CD4-positive, alpha-beta T cell treated with Interleukin-1 beta for 1 hour (primary cell): ENCODE results near the gene DTNB.

Experiments used
- DNase-seq, 2 donors: peaks; one replicate each; pipeline ENCODE4 v3.0.0-alpha.2; 2020 to 2022

DTNB gene

GRCh38 chr2:25411281-25411680 lies 262.1 kb downstream of the DTNB start:
- no peak for DNase-seq

DNA sequence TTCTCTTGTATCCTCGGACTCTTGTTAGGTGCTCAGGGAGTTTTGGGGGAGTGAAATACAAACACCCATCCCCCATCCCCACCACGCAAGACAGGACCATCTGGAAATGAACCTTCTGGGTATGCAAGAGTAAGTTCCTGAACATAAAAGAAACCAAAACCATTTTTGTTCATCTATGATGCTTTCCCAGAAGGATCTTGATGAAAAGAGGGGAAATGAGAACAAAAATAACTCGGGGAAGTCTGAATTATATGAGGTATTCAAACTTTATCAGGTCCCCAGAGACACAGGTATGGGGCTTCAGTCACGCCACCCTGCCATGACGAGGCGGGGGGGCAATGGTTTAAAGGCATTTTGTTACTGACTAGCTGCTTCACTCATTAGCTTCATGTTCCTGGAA lies 263.0 kb downstream of the DTNB start:
- no peak for DNase-seq

DNA sequence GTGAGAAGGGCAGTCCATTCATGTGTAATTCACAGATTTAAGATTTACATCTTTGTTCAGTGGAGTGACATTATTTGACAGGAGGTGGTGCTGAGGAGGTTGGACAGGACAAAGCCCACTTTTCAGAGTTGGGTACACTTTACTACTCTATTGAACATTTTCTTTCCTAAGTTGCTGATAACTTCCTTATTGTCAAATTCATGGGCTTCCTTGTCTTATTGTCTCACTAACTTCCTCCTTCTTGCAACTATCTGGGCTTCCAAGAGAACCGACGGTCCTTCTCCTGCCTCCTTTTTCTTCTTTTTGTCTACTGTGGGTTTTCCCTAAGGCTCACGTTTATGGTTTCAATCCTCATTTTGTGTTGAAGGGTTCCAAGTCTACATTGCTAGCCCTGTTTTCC lies 263.9 kb downstream of the DTNB start:
- DNase-seq: no peak

- no peak for DNase-seq
These were observed 264.3 kb downstream of the DTNB start for GRCh38 chr2:25409044-25409443.

DNA sequence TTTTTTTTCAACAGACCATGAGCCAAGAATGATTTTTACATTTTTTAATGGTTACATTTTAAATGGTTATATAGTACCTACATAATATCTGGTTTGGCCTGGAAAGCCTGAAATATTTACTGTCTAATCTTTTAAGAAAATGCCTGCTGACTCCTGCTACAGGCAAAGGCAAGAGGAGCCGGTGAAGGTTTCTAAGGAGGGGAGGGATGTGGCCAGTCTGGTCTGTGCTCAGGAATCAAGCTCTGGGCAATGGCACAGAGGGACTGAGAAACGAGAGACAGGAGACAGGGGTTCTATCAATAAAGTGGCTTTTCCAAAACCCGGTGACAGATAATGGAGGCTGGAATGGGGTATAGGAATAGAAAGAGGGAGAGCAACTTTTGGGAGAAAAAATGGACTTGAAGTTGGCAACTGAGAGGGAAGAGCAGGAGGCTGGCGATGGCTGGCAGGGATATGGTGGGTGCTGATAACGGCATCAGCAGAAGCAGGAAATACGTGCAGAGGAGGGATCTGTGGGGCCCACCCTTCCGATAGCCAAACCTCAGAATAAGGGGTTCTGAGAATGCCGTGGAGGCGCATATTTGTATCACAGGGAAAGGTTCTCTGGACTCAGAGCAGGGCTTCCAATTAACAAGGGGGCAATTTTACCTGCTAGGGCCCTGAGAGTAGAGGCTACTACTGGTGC lies 267.6 kb downstream of the DTNB start:
- DNase-seq: no peak

GRCh38 chr2:25403120-25403760 lies 270.1 kb downstream of the DTNB start:
- peak in 1 of 2 donors; percentile 7 for DNase-seq

DNA sequence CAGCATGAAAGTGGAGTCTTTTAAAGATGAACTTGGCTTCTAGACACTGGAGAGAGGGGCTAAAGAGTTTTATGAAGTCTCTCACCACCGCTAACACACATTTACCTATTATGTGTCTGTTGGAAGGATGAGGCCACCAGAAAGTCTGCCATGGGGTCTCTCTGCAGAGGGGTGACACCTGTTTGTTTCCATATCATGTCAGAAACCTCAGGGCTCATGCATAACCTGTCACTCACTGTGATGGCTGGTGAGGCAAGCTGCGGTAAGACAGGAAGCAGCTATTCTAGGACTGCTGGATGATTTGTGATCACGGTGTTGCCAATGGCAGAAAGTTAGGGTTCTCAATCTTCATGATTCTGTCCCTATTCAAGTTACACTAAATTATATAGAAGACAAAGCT lies 270.9 kb downstream of the DTNB start:
- DNase-seq: no peak

GRCh38 chr2:25401307-25402026 lies 271.9 kb downstream of the DTNB start:
- no peak for DNase-seq

DNA sequence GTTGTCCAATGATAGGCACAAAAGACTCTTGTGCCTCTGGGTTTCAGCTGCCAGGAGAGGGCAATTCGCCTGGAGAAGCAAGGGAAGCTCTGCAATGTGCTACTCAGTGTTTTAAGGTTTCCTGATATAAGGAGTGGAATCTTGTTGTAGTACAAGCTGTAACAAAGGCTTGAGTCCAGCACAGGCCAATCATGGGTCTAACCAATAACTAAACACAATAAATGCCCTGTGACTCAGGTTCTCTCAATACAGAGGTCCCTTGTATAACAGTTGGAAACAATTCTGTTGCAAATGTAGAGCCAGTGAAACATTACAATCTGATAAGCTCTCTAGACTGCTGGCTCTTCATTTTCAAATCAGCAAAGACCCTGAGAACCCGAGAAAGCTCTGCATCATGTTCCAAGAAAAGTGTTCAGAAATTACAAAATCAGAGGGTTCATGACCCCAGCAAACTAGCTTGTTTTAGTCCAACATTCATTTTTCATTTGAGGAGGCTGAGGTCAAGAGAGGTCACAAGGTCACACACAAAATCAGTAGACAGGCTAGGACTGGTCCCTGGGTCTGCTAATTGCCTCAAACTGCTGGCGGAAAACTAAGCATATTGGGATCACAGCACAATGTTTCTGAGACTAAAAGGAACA lies 272.7 kb downstream of the DTNB start:
- no peak for DNase-seq

- no peak for DNase-seq
These were observed 273.2 kb downstream of the DTNB start for GRCh38 chr2:25400169-25400568.

DNA sequence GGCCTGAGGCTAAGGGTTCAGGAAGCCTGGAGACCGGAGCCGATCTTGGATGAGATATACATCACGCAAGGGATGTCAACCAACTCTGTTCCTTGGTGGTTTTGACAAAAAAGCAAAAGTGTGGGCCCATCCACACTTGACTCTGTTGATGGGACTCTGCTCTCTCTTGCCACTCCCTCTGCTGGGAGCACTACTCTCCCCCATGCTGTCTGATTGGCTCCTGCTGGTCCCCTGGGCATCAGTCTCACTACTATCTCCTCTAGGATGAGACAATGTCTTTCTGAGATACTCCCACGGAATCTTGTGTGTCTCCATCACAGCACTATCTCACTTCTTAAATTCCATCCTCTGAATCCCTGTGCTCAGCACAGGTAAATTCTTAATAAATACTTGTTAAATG lies 274.8 kb downstream of the DTNB start:
- DNase-seq: no peak

DNA sequence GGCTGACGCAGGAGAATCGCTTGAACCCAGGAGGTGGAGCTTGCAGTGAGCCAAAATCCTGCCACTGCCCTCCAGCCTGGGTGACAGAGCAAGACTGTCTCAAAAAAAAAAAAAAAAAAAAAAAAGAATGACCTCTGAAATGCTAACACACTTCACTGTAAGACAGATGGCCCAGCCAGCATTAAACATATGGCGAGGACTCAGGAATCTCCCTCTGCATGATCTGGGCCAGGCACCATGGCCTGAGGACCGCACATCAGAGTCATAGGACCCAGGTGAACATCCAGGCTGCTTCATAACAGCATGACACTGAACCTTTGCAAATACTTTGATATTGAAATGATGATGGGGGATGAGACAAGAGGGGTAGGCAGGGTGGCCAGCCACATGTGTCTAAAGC lies 275.6 kb downstream of the DTNB start:
- DNase-seq: no peak

GRCh38 chr2:25389161-25389560 lies 284.2 kb downstream of the DTNB start:
- no peak for DNase-seq

DNA sequence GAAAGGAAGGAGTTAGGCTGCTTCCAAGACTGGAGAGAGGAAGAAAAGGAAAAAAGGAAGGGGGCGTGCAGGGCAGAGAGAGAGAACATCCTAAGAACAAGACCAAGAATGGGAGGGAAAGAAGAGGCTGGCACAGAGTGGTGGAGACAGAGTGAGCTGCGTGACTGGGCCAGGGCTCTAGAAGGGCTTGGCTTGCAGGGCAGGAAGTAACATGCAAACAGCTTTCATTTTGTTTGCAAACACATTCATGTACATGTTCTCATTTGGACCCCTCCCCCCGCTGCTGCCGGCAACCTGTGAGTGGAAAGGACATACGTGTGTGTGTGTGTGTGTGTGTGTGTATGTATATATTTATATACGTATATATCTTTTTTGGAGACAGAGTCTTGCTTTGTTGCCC lies 284.9 kb downstream of the DTNB start:
- no peak for DNase-seq

DNA sequence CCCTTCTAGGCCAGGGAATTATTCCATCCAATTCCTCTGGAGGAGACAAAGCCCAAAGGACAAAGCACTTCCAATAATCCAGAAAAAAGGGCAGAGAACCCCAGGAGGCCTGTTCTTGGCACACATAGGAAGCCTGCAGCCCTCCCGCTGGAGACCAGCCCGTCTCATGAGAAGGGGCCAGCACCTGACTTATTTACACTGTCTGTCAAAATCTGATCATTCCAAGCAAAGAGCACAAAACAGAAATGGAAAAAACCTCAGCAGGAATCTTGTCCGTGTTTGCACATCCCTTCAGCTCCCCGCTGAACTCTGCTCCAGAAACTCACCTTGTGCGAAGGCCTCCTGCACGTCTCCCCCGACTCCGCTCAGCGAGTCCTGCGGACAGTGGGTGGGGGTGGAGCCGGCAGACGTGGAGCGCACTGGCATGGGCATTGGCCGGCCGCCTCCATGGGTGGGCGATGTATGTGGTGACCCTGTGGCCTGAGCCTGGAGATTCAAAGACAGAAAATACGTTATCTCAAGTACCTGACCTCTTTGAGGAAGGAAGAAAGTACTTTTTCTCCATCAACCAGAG lies 285.4 kb downstream of the DTNB start:
- no peak for DNase-seq

GRCh38 chr2:25386971-25387875 lies 286.2 kb downstream of the DTNB start:
- no peak for DNase-seq

DNA sequence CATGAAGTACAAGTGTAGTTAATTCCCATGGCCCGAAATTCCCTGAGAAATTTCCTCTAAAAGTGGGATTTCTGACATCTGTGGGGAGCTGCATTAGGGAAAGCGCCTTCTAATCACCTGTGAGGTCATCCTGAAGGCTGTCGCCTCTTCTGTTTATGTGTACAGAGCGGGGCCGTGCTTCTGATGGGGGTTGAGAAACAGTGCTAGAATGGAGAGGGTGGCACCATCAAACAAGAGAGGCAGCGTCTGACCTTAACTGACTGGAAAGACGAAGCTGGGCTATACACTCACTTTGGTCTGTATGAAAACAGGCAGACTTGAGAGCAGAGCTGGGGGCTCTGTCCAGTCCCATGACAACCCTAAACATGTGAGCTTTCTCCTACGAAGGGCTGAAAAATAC lies 287.5 kb downstream of the DTNB start:
- DNase-seq: no peak

GRCh38 chr2:25383806-25384205 lies 289.6 kb downstream of the DTNB start:
- DNase-seq: no peak

DNA sequence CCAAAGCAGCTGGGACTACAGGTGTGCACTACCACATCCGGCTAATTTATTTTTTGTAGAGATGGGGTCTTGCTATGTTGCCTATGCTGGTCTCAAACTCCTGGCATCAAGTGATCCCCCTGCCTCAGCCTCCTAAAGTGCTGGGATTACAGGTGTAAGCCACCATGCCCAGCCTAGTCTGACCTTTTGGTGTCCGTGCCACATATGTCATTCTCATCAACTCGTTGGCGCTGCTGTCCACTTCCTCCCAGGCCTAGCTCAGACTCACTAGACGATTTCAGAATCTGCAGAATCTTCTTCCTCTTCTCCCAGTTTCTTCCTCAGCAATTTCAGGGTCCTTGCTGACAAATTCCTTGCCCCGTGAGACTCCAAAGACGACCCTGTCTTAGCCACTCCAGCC lies 291.9 kb downstream of the DTNB start:
- DNase-seq: no peak

DNA sequence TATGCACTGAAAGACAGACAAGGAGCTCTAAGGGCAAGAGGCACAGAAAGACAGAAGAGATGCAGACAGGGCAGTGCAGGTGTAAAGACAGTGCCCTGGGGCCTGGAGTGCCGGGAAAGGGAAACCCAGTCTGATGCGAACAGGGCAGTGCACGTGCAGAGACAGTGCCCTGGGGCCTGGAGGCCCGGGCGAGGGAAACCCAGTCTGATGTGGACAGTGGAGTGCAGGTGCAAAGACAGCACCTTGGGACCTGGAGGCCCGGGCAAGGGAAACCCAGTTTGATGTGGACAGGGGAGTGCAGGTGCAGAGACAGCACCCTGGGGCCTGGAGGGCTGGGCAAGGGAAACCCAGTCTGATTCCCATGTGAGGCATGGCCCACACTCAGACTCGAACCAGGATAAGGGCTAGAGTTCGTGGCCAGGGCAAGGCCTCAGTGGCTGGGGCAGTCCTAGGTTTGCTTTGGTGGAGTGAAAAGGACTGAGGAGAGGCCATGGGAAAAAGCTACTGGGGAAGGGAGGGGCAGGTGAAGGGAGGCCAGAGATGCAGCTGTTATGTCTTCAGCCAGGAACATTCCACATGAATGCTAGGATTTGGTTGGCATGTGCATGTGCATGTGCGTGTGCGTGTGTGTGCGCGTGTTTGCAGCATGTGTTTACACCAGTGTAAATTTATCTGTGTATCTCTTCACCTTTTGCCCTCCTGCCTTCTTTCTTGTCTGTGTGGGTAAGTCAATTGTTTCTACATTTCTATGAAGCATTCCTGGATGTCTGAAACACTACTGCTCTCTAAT lies 292.6 kb downstream of the DTNB start:
- DNase-seq: no peak

DNA sequence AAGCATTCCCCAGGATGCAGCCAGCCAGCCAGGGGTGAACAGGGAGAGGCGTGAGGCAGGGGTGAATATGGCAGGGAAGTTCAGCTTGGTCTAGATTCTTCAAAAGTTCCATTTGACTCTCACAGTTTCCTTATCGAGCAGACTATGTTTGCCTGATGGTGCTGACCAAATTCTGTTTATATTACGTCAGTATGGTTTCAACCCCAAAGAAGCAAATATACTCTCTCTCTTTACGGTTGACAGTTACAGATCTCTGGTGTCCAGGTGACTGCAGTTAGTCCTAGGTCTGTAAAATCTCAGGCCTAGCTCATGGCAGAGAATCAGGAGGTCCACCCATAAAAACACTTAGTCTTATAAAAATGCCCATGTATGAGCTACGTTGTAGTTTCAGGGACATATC lies 293.4 kb downstream of the DTNB start:
- no peak for DNase-seq

DNA sequence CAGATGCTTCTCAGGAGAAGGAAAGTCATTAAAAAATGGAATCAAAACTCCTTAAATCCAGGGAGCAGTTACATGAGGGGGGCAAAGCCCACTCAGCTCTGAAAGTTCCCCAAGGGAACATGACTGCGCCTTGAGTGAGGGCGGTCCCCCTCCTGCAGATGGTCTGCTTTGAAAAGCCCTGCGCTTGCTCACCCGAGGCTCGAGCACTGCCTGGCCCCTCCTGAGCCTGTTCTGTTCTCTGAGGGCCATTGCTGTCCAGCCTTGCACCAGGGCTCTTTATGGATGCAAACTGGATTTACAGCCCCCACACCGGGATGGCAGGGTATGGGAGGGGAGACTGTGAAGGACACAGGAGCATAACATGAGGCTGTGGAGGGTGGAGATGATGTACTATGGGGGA lies 293.8 kb downstream of the DTNB start:
- DNase-seq: no peak
